HG02798 (cell line): ENCODE measurements around the gene LDLRAD3.

Source experiments
- ATAC-seq: cut with Tn5 transposase; IDR thresholded peaks from one replicate; pipeline ENCODE4 v1.9.1; 2021; ENCODE audit warnings: mild to moderate bottlenecking; ENCODE audit not compliant: unreplicated experiment, poor library complexity

Gene LDLRAD3

GRCh38 chr11:36278531-36279282, 334.8 kb downstream of the LDLRAD3 start:
- ATAC-seq = no peak

DNA sequence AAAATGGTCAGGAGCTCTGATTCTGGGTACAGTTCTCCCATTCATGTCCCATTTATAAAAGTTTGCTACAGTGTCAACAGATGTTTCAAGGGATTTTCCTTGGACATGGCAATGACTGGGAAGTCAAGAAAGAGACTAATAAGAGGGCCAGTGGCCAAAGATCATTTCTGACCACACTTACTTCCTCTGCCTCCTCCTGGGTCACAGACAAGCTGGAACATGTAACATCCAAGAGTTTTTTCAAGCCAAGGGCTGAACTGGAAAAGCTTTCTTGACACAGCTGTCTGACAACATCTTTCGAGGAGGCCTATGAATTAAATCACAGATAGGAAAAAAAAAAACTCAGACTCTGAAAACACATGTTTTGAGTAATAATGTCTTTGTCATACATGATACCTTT, 336.7 kb downstream of the LDLRAD3 start:
- no peak for ATAC-seq
